ENCODE measurements around the gene LAYN. TPM values are rescaled to one million over a fixed set of nuclear protein-coding genes. Genes with fewer than 3 reads are reported as not detected.
A peak's percentile ranks its signal among the peaks of the same experiment; 100 is the strongest.

LAYN gene
- total and polyA plus RNA-seq, 2 experiments from 2014 or later, result 118 to 121 TPM

DNA sequence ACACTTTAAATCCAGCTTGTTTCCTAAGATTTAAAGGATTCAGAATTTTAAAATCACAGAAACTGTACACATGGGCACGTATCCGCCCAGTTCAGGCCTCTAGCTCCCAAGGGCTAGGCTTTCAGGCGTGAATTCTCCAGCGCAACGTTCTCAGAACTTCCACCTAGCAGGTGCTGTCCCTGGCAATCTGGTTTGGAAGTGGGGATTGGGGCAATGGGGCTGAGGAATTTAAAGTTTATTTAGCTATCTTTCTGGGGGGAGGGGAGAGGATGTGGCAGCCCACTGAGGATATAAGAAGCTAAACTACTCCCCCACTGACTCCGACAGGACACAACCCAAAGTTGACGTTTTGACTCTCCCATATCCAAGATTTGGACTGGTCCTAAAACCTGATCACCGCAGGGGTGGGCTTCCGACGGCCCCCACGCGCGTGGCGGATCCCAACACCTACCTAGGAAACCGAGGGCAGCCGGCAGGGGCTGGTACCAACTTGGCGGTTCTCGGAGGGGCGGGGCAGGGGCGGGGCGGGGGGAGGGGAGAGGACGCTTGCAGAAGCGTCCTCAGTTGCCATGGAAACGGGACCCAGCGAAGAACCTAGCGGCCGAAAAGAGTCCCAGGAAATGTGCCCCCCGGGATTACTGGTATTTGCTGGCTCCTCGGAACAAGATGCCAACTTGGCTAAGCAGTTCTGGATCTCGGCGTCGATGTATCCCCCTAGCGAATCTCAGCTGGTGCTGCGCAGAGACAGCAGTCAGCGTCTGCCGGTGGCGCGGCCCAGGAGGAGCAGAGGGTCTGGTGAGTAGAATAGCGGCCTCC lies 26.1 kb upstream of the LAYN start, which contains the start of gene HOATZ:
HOATZ (plus strand) TSS at position 563 of the 816 bp plus-strand sequence; CDS start at position 570, 7 bp downstream.
- Histone ChIP-seq H2AFZ (no peak within 1 kb of the TSS), H3K27ac (no peak within 1 kb of the TSS), H4K20me1 (ENCODE audit: insufficient read depth) (no peaks in the 10 kb centered on the region), H3K4me1 (ENCODE audit: insufficient read depth) (peaks cover 6% of the 10 kb centered on the region; the same call in 1 of the 2 replicates), H3K79me2 (ENCODE audit: insufficient read depth) (no peaks in the 10 kb centered on the region), H3K27me3 (replicated peaks; ENCODE audit: insufficient read depth) (no peaks in the 10 kb centered on the region), H3K9me3 (ENCODE audit: low read depth) (no peaks in the 10 kb centered on the region), H3K9ac (no peak within 1 kb of the TSS), H3K9me2 (ENCODE audit: insufficient read depth) (no peaks in the 10 kb centered on the region), H3K36me3 (ENCODE audit: low read depth) (no peaks in the 10 kb centered on the region), H3K4me3 (no peak within 1 kb of the TSS), H3F3A (ENCODE audit: insufficient read depth) (0 out of 2 replicates have a peak, but pooled peaks cover 4% of the 10 kb centered on the region), H3K4me2 (ENCODE audit: unreplicated experiment) (no peak within 1 kb of the TSS)
- WGBS, 2 experiments (ENCODE audit: low coverage in 1 of 2, low lambda C conversion rate in 2 of 2, missing lambda C conversion rate in 2 of 2), result 55 to 66% methylated on average over 28 to 38 of the region's 39 CpGs
- no peak for DNase-seq
- TF ChIP-seq EZH2 (IDR thresholded peaks at IDR 0.05; ENCODE audit: insufficient read depth, poor library complexity, severe bottlenecking) (no peak), EZH2phosphoT487 (IDR thresholded peaks at IDR 0.05; ENCODE audit: insufficient read depth, low read depth) (no peak)
- in situ Hi-C loops (cut with MboI), result no loop called here

DNA sequence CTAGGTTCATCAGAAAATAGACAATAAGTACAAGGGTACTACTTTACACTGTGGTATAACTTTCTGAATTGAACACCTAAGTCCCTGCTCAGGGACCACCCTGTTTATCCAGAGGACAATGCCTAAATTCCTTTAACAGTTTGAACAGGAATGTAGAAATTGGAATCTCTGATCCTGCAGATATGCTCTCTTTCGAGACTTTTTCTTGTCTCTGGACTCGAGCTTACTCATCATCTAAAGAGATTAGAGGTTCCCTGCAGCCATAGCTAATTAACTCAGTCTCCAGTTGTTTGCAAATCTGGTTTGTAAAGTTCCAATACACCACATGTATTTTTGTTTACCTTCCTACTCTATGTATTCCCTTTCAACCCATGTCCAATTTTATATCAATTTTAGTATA lies 24.9 kb upstream of the LAYN start:
- H3K27me3 ChIP-seq (replicated peaks; ENCODE audit: insufficient read depth), result no peaks in the 10 kb centered on the region
- peaks cover 12% of the 10 kb centered on the region for H3K4me1 ChIP-seq (ENCODE audit: insufficient read depth)
- no peak for DNase-seq
- no peaks in the 10 kb centered on the region for H3K36me3 ChIP-seq (ENCODE audit: low read depth)
- H2AFZ ChIP-seq, result no peak overlapping the region
- no peak for TF ChIP-seq EZH2 (IDR thresholded peaks at IDR 0.05; ENCODE audit: insufficient read depth, poor library complexity, severe bottlenecking)
- TF ChIP-seq EZH2phosphoT487 (IDR thresholded peaks at IDR 0.05; ENCODE audit: insufficient read depth, low read depth), result no peak
- 0 out of 2 replicates have a peak, but pooled peaks cover 4% of the 10 kb centered on the region for H3F3A ChIP-seq (ENCODE audit: insufficient read depth)
- H3K27ac ChIP-seq, result no peak overlapping the region
- no peaks in the 10 kb centered on the region for H3K79me2 ChIP-seq (ENCODE audit: insufficient read depth)
- H4K20me1 ChIP-seq (ENCODE audit: insufficient read depth), result no peaks in the 10 kb centered on the region
- no peaks in the 10 kb centered on the region for H3K9me3 ChIP-seq (ENCODE audit: low read depth)
- H3K4me3 ChIP-seq, result no peak overlapping the region
- no peak overlapping the region for H3K4me2 ChIP-seq (ENCODE audit: unreplicated experiment)
- no peak overlapping the region for H3K9ac ChIP-seq
- 40 to 58% methylated on average over 2 of the region's 2 CpGs for WGBS, 2 experiments (ENCODE audit: low coverage in 1 of 2, low lambda C conversion rate in 2 of 2, missing lambda C conversion rate in 2 of 2)
- no peaks in the 10 kb centered on the region for H3K9me2 ChIP-seq (ENCODE audit: insufficient read depth)
- in situ Hi-C loops (cut with MboI), result no loop called here

DNA sequence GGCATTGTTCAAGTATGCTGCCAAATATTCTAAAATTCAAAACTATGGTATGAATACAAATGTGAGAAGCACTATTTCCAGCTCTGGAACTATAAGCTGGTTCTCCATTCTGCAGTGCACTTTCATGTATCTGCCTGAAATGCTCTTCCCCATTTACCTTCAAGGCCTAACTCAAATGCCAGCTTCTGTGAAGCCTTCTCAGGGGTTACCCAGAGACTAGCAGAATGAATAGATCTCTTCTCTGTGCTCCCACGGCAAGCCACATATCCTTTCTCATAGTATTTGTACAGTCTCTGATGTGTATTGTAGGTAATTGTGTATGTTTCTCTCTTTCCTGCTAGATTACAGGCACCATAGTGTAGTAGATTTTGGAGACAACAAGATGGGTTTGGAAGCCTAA lies 21.9 kb upstream of the LAYN start:
- in situ Hi-C loops (cut with MboI), result no loop called here
- no peak overlapping the region for H3K9ac ChIP-seq

DNA sequence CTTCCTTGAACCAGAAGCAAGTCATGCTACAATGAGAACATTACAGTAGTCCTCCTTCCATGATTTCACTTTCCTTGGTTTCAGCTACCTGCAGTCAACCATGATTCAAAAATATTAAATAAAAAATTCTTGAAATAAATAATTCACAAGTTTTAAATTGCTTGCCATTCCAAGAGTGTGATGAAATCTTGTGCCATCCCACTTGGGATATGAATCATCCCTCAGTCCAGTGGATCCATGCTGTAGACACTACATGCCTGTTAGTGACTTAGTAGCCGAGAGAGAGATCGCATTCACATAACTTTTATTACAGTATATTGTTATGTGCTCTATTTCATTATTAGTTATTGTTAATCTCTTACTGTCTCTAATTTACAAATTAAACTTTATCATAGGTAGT lies 20.0 kb upstream of the LAYN start:
- Histone ChIP-seq H3K9ac (no peak overlapping the region), H3F3A (ENCODE audit: insufficient read depth) (peaks cover 7% of the 10 kb centered on the region), H3K4me1 (ENCODE audit: insufficient read depth) (peaks cover 18% of the 10 kb centered on the region), H3K9me3 (ENCODE audit: low read depth) (no peaks in the 10 kb centered on the region), H4K20me1 (ENCODE audit: insufficient read depth) (no peaks in the 10 kb centered on the region), H3K9me2 (ENCODE audit: insufficient read depth) (no peaks in the 10 kb centered on the region), H3K4me2 (ENCODE audit: unreplicated experiment) (peak overlapping the region; percentile 16), H3K79me2 (ENCODE audit: insufficient read depth) (no peaks in the 10 kb centered on the region), H3K27me3 (replicated peaks; ENCODE audit: insufficient read depth) (no peaks in the 10 kb centered on the region), H2AFZ (no peak overlapping the region), H3K36me3 (ENCODE audit: low read depth) (no peaks in the 10 kb centered on the region), H3K27ac (peak overlapping the region; percentile 18; the same call in 1 of the 2 replicates), H3K4me3 (no peak overlapping the region)
- 84 to 85% methylated on average over 2 of the region's 2 CpGs for WGBS, 2 experiments (ENCODE audit: low coverage in 1 of 2, low lambda C conversion rate in 2 of 2, missing lambda C conversion rate in 2 of 2)
- in situ Hi-C loops (cut with MboI), result no loop called here
- TF ChIP-seq EZH2phosphoT487 (IDR thresholded peaks at IDR 0.05; ENCODE audit: insufficient read depth, low read depth) (no peak), EZH2 (IDR thresholded peaks at IDR 0.05; ENCODE audit: insufficient read depth, poor library complexity, severe bottlenecking) (no peak)
- peak; percentile 74 for DNase-seq

More for the DNA sequence above, 21.9 kb upstream of the LAYN start:
- no peaks in the 10 kb centered on the region for H3K9me3 ChIP-seq (ENCODE audit: low read depth)
- TF ChIP-seq EZH2phosphoT487 (IDR thresholded peaks at IDR 0.05; ENCODE audit: insufficient read depth, low read depth) (no peak), EZH2 (IDR thresholded peaks at IDR 0.05; ENCODE audit: insufficient read depth, poor library complexity, severe bottlenecking) (no peak)
- H3K36me3 ChIP-seq (ENCODE audit: low read depth), result no peaks in the 10 kb centered on the region
- no peaks in the 10 kb centered on the region for H3K9me2 ChIP-seq (ENCODE audit: insufficient read depth)
- peaks cover 18% of the 10 kb centered on the region for H3K4me1 ChIP-seq (ENCODE audit: insufficient read depth)
- peaks cover 10% of the 10 kb centered on the region for H3F3A ChIP-seq (ENCODE audit: insufficient read depth)
- no peaks in the 10 kb centered on the region for H3K27me3 ChIP-seq (replicated peaks; ENCODE audit: insufficient read depth)
- no peak overlapping the region for H3K27ac ChIP-seq
- no peak overlapping the region for H2AFZ ChIP-seq
- H3K4me2 ChIP-seq (ENCODE audit: unreplicated experiment), result no peak overlapping the region
- no peaks in the 10 kb centered on the region for H3K79me2 ChIP-seq (ENCODE audit: insufficient read depth)
- H3K4me3 ChIP-seq, result no peak overlapping the region
- WGBS, 2 experiments (ENCODE audit: low coverage in 1 of 2, low lambda C conversion rate in 2 of 2, missing lambda C conversion rate in 2 of 2), result 92 to 100% methylated on average over 1 of the region's 1 CpG
- H4K20me1 ChIP-seq (ENCODE audit: insufficient read depth), result no peaks in the 10 kb centered on the region
- no peak for DNase-seq
